Stimulated activated naive CD8-positive, alpha-beta T cell treated with anti-CD3 and anti-CD28 coated beads, Interleukin-15, Interleukin-2, amounts not matched to agents 100 ng/mL and 50 ng/mL, for 24 hours (primary cell): ENCODE measurements around the gene CHIT1.

ENCODE experiments used
- H3K27ac Mint-ChIP-seq: one replicate; pipeline ENCODE4 v1.8.0; 2021; ENCODE audit warnings: mild to moderate bottlenecking, mixed read lengths
- H3K27me3 Mint-ChIP-seq: one replicate; pipeline ENCODE4 v1.8.0; 2021; ENCODE audit warnings: mixed read lengths
- H3K36me3 Mint-ChIP-seq: one replicate; pipeline ENCODE4 v1.8.0; 2021; ENCODE audit warnings: low read depth, mixed read lengths
- H3K4me1 Mint-ChIP-seq: one replicate; pipeline ENCODE4 v1.8.0; 2021; ENCODE audit warnings: low read depth, mixed read lengths
- H3K4me3 Mint-ChIP-seq: one replicate; pipeline ENCODE4 v1.8.0; 2021; ENCODE audit warnings: mild to moderate bottlenecking, mixed read lengths
- H3K9me3 Mint-ChIP-seq: one replicate; pipeline ENCODE4 v1.8.0; 2021; ENCODE audit warnings: mixed read lengths

Gene CHIT1

GRCh38 chr1:203229471-203230135 is at the start of gene CHIT1:
TSS of gene CHIT1 (minus strand) at chr1:203229673. CDS start at chr1:203229636, 37 bp downstream.
- Mint-ChIP-seq H3K4me1 (no peaks in the 10 kb centered on the region), H3K36me3 (peaks cover 9% of the 10 kb centered on the region), H3K27me3 (peaks cover 23% of the 10 kb centered on the region), H3K4me3 (no peak within 1 kb of the TSS), H3K9me3 (peaks cover 11% of the 10 kb centered on the region), H3K27ac (no peak within 1 kb of the TSS)

GRCh38 chr1:203278885-203279406 is 49.5 kb upstream of the CHIT1 start:
- no peaks in the 10 kb centered on the region for H3K27me3 Mint-ChIP-seq
- peak overlapping the region; percentile 79 for H3K27ac Mint-ChIP-seq
- peaks cover 71% of the 10 kb centered on the region for H3K4me1 Mint-ChIP-seq
- H3K36me3 Mint-ChIP-seq: no peaks in the 10 kb centered on the region
- no peak overlapping the region for H3K4me3 Mint-ChIP-seq
- H3K9me3 Mint-ChIP-seq: no peaks in the 10 kb centered on the region

- no peaks in the 10 kb centered on the region for H3K36me3 Mint-ChIP-seq
- H3K4me1 Mint-ChIP-seq: peaks cover 77% of the 10 kb centered on the region
- H3K27ac Mint-ChIP-seq: peak overlapping the region; percentile 79
- no peaks in the 10 kb centered on the region for H3K27me3 Mint-ChIP-seq
- H3K9me3 Mint-ChIP-seq: no peaks in the 10 kb centered on the region
- peak overlapping the region; percentile 75 for H3K4me3 Mint-ChIP-seq
Measured at GRCh38 chr1:203278082-203278884, 48.8 kb upstream of the CHIT1 start.

DNA sequence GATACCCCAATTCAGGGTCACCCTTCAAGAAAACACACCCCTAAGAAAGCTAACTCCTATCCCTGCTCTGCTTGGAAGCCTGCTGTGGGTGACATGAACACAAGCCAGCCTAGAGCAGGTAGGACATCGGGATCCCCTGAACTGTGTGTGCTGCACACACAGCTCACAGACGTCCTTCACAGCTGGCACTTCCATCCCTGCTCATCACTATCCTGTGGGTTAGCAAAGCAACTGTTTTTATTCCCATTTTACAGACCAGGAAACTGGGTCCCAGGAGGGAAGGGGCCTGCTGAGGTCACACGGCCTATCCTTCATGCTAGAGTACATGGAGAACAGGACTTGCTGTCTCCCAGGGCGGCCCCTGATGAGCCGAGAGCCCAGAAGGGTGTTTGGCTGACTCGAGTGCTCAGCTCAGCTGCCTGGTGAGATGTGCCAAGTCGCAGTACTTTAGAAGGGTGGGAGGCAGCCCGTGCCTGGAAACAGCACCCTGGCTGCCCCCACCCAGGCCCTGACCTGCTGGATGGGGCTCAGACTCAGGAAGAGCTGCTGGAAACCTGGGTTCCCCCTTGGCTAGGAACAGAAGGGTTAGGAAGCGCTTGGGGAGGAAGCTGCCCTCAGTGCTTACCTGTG is 47.6 kb upstream of the CHIT1 start:
- H3K27me3 Mint-ChIP-seq: no peaks in the 10 kb centered on the region
- no peaks in the 10 kb centered on the region for H3K36me3 Mint-ChIP-seq
- H3K4me3 Mint-ChIP-seq: peak overlapping the region; percentile 75
- H3K9me3 Mint-ChIP-seq: no peaks in the 10 kb centered on the region
- peaks cover 69% of the 10 kb centered on the region for H3K4me1 Mint-ChIP-seq
- H3K27ac Mint-ChIP-seq: peak overlapping the region; percentile 79

DNA sequence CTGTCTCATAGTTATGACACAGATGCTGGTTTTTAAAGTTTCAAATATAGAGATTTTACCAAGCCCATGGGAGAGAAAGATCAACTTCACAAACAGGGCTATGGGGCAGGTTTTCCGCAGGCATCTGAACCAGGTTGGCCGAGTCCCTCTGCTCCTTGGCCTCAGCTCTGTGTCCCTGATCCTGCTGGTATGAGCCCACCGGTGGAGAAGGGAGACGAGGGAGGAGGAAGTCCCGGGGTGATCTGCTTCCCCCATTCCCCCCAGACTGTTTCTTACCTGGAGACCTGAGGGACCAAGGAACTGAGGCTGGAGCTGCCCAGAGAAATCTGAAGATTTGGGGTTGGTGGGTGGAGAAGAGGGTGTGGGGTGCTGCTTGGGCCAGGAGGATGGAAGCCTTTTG is 46.9 kb upstream of the CHIT1 start:
- H3K4me1 Mint-ChIP-seq: peaks cover 72% of the 10 kb centered on the region
- H3K9me3 Mint-ChIP-seq: no peaks in the 10 kb centered on the region
- no peak overlapping the region for H3K27ac Mint-ChIP-seq
- no peaks in the 10 kb centered on the region for H3K36me3 Mint-ChIP-seq
- H3K4me3 Mint-ChIP-seq: no peak overlapping the region
- no peaks in the 10 kb centered on the region for H3K27me3 Mint-ChIP-seq

GRCh38 chr1:203275656-203276272 is 46.3 kb upstream of the CHIT1 start:
- H3K4me3 Mint-ChIP-seq: no peak overlapping the region
- no peaks in the 10 kb centered on the region for H3K9me3 Mint-ChIP-seq
- H3K4me1 Mint-ChIP-seq: peaks cover 76% of the 10 kb centered on the region
- no peaks in the 10 kb centered on the region for H3K36me3 Mint-ChIP-seq
- H3K27ac Mint-ChIP-seq: peak overlapping the region; percentile 26
- H3K27me3 Mint-ChIP-seq: no peaks in the 10 kb centered on the region

- Mint-ChIP-seq H3K4me1 (peaks cover 73% of the 10 kb centered on the region), H3K27ac (peak overlapping the region; percentile 40), H3K36me3 (no peaks in the 10 kb centered on the region), H3K9me3 (no peaks in the 10 kb centered on the region), H3K4me3 (peak overlapping the region; percentile 71), H3K27me3 (no peaks in the 10 kb centered on the region)
Measured at GRCh38 chr1:203274603-203275381, 45.3 kb upstream of the CHIT1 start.

DNA sequence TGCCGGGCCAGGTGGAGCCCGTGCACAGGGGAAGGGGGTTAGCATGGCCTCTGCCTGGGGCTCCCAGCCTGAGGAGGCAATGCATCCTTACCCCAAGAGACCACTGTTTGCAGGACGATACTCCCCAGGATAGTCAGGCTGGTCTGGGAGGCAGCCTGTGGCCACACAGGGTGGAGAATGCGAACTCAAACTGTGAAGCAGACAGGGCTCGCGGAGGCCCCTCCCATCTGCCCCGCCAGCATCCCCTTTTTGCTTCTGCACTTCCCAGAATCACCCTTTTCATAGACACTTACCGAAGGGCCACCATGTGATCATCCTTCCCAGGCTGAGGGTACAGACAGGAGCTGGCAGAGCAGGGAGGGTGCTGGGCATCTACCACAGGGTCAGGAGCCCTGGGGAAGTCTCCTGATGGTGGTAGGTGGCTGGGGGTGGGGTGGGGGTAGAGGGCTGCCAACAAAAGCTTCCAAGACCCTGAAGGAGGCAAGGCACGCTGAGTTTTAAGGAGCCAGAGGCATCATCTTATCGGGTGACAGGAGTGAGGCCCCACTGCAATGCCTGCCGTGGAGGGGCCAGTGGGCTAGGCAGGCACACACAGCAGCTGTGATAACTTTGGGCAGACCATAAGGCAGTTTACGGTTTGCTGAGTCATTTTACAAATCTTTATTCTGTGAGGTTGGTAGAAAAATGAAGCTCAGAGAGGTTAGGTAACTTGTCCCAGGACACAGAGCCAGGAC is 44.6 kb upstream of the CHIT1 start:
- H3K36me3 Mint-ChIP-seq: no peaks in the 10 kb centered on the region
- H3K27ac Mint-ChIP-seq: peak overlapping the region; percentile 79
- H3K4me1 Mint-ChIP-seq: peaks cover 71% of the 10 kb centered on the region
- peak overlapping the region; percentile 71 for H3K4me3 Mint-ChIP-seq
- H3K27me3 Mint-ChIP-seq: no peaks in the 10 kb centered on the region
- no peaks in the 10 kb centered on the region for H3K9me3 Mint-ChIP-seq

DNA sequence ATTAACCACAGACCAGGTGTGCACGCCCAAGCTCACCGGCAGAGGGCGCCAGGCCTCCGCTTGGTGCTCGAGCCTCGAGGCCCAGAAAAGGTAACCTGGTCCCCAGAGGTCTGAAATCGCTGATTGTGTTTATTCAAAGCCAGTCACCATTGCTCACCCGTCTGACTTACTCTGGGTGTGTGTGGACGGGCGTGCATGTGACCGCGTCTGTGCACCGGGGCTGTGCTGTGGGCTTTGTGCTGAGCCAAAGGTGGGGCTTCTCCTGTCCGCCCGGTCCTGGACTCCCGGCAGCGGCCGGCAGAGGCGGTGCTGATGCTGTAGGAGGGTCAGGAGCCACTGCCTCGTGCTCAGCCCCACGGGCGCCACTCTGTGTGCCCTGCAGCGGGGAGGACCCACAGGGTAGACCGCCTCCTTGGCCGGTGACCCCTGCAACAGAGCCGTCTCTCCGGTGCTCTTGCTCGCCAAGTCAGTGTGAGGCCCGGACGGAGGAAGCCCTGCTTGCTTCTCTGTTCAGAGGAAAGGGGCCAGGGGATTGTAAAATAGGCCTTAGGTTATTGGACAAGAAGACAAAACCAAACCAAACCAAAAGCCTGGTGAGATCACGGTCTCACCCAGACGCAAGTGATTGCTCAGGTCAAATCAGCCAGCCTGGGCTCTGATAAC is 43.9 kb upstream of the CHIT1 start:
- no peaks in the 10 kb centered on the region for H3K27me3 Mint-ChIP-seq
- no peaks in the 10 kb centered on the region for H3K9me3 Mint-ChIP-seq
- no peaks in the 10 kb centered on the region for H3K36me3 Mint-ChIP-seq
- peaks cover 64% of the 10 kb centered on the region for H3K4me1 Mint-ChIP-seq
- H3K27ac Mint-ChIP-seq: peak overlapping the region; percentile 79
- peak overlapping the region; percentile 71 for H3K4me3 Mint-ChIP-seq

- H3K4me1 Mint-ChIP-seq: peaks cover 61% of the 10 kb centered on the region
- H3K4me3 Mint-ChIP-seq: peak overlapping the region; percentile 71
- no peaks in the 10 kb centered on the region for H3K27me3 Mint-ChIP-seq
- no peaks in the 10 kb centered on the region for H3K36me3 Mint-ChIP-seq
- H3K9me3 Mint-ChIP-seq: no peaks in the 10 kb centered on the region
- H3K27ac Mint-ChIP-seq: no peak overlapping the region
Measured at GRCh38 chr1:203272633-203273205, 43.2 kb upstream of the CHIT1 start.

DNA sequence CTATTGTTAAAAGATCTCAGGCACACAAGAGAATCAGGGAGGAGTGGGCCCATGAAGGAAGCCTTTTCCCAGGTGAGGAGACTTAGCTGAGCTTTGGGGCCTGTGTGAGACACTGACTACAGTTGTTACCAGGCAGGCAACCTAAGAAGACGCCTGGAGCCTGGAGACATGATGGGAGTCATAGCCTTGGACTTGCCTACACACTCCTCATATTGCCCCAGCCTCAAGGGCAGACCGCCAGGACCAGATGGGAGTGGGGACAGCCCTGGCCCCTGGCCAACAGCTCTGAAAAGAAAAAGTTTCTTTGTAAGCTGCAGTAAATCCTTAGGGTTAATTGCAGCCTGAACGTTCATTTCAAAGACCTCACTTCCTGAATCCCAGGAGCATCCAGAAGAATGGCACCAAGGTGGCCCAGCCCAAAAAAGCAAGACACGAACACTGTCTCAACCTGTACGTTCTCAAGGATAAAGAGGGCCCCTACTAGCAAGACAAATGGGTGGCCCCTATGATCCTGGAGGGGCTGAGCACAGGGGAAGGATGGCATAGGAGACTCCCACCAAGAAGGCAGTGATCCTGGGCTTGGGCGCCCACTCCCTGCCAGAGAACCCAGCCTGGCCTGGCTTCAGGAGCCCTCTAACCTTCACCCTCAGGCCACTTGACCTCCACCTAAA is 42.6 kb upstream of the CHIT1 start:
- Mint-ChIP-seq H3K27ac (no peak overlapping the region), H3K9me3 (no peaks in the 10 kb centered on the region), H3K36me3 (no peaks in the 10 kb centered on the region), H3K4me3 (no peak overlapping the region), H3K4me1 (peaks cover 56% of the 10 kb centered on the region), H3K27me3 (no peaks in the 10 kb centered on the region)

DNA sequence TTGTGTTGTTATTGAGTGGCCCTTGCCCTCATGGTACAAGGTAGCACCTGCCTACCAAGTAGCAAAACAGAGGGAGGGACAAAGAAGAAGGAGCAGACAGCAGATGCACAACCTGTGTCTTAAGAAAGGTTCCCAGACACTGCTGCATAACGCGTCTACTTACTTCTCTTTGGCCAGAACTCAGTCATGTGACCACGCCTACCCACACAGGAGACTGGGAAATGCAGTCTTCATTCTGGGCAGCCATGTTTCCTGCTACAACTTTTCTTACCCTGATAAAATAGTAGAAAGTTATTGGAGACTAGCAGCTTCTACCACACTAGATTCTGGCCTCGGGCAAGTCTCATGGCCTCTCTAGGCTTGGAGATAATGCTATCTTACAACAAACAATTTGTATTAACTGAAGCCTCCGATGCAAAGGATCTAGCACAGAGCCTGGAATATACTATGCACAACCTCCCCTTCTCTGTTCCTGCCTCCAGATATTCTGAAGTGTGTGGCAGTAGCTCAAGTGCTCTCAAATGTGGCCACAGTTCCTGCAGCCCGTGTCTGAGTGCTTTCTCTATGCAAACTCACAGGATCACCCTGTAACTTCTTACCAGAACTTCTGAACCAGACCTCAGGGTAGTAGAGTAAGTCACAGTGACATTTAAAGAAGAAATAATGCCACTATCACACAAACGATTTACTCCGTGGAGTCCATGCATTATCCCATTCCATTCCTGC is 41.7 kb upstream of the CHIT1 start:
- Mint-ChIP-seq H3K9me3 (no peaks in the 10 kb centered on the region), H3K27me3 (no peaks in the 10 kb centered on the region), H3K4me1 (peaks cover 48% of the 10 kb centered on the region), H3K27ac (no peak overlapping the region), H3K4me3 (no peak overlapping the region), H3K36me3 (no peaks in the 10 kb centered on the region)
